Neuronal stem cell (in vitro differentiated cells): ENCODE measurements around the gene FOXF2.

Source experiments
- DNase-seq: peaks from one replicate; pipeline ENCODE4 v3.0.0-alpha.2; 2013; ENCODE audit warnings: low spot score
- H2AFZ ChIP-seq: one replicate; pipeline ENCODE4 v1.6.1; 2013; ENCODE audit warnings: mild to moderate bottlenecking, low read length, inconsistent platforms
- H2AK5ac ChIP-seq: 2 replicates; pipeline ENCODE4 v1.6.1; 2013; ENCODE audit warnings: low read depth, mild to moderate bottlenecking, inconsistent platforms, low read length, moderate library complexity, mixed read lengths
- H2BK120ac ChIP-seq: 2 replicates; pipeline ENCODE4 v1.6.1; 2013; ENCODE audit warnings: low read depth, mild to moderate bottlenecking, inconsistent platforms, low read length, moderate library complexity, mixed read lengths
- H2BK12ac ChIP-seq: one replicate; pipeline ENCODE4 v1.6.1; 2013; ENCODE audit warnings: low read length, inconsistent platforms
- H2BK15ac ChIP-seq: 2 replicates; pipeline ENCODE4 v1.6.1; 2013; ENCODE audit warnings: mild to moderate bottlenecking, low read length, inconsistent platforms, mixed read lengths
- H2BK5ac ChIP-seq: one replicate; pipeline ENCODE4 v1.6.1; 2013; ENCODE audit warnings: inconsistent platforms, mild to moderate bottlenecking, low read length, moderate library complexity
- H3K14ac ChIP-seq: one replicate; pipeline ENCODE4 v1.6.1; 2013; ENCODE audit warnings: low read length, inconsistent platforms
- H3K18ac ChIP-seq: 2 replicates; pipeline ENCODE4 v1.6.1; 2013; ENCODE audit warnings: low read length, inconsistent platforms
- H3K23ac ChIP-seq: 2 replicates; pipeline ENCODE4 v1.6.1; 2013; ENCODE audit warnings: low read depth, mild to moderate bottlenecking, mixed read lengths, low read length, inconsistent platforms; ENCODE audit not compliant: poor library complexity
- H3K27ac ChIP-seq: replicated peaks from 3 replicates; pipeline ENCODE4 v1.5.1; 2013; ENCODE audit warnings: low read length, inconsistent platforms
- H3K27me3 ChIP-seq, 3 experiments: 2 replicates each; pipeline ENCODE4 v1.6.1; 2013; ENCODE audit warnings: low read length in 3 of 3, mild to moderate bottlenecking in 2 of 3, inconsistent platforms in 1 of 3, low read depth in 1 of 3, mixed read lengths in 1 of 3, moderate library complexity in 1 of 3; ENCODE audit not compliant: control insufficient read depth in 3 of 3, insufficient read depth in 3 of 3
- H3K36me3 ChIP-seq, 2 donors: replicated peaks in 1 of 2; 2 replicates each; pipeline ENCODE4 v1.6.1; 2013; ENCODE audit warnings: low read length in 2 of 2; ENCODE audit not compliant: control insufficient read depth in 2 of 2, insufficient read depth in 2 of 2
- H3K4ac ChIP-seq: 2 replicates; pipeline ENCODE4 v1.6.1; 2013; ENCODE audit warnings: inconsistent platforms, mild to moderate bottlenecking, low read length, moderate library complexity
- H3K4me1 ChIP-seq, 2 donors: 1 replicate in 1 of 2; 2 replicates in 1 of 2; pipeline ENCODE4 v1.6.1; 2013; ENCODE audit warnings: low read length in 2 of 2, low read depth in 1 of 2; ENCODE audit not compliant: control insufficient read depth in 2 of 2, insufficient read depth in 1 of 2
- H3K4me2 ChIP-seq: one replicate; pipeline ENCODE4 v1.6.1; 2013; ENCODE audit warnings: mild to moderate bottlenecking, low read length, inconsistent platforms; ENCODE audit not compliant: insufficient read depth, poor library complexity, severe bottlenecking
- H3K4me3 ChIP-seq, 2 donors: 2 replicates each; pipeline ENCODE4 v1.5.1; 2013; ENCODE audit warnings: low read length in 2 of 2, mild to moderate bottlenecking in 2 of 2, inconsistent platforms in 1 of 2, moderate library complexity in 1 of 2
- H3K79me1 ChIP-seq: one replicate; pipeline ENCODE4 v1.6.1; 2013; ENCODE audit warnings: low read depth, mild to moderate bottlenecking, inconsistent platforms, low read length, moderate library complexity
- H3K9ac ChIP-seq: one replicate; pipeline ENCODE4 v1.6.1; 2013; ENCODE audit warnings: mild to moderate bottlenecking, low read depth, low read length, inconsistent platforms; ENCODE audit not compliant: poor library complexity
- H3K9me3 ChIP-seq, 2 donors: replicated peaks in 1 of 2; 2 replicates each; pipeline versions ENCODE3 to v1.6.1; 2013; ENCODE audit warnings: low read length in 2 of 2, mild to moderate bottlenecking in 2 of 2, inconsistent platforms in 1 of 2, low read depth in 1 of 2, mixed read lengths in 1 of 2, moderate library complexity in 1 of 2; ENCODE audit not compliant: control insufficient read depth in 2 of 2, insufficient read depth in 1 of 2
- H4K8ac ChIP-seq: one replicate; pipeline ENCODE4 v1.6.1; 2013; ENCODE audit warnings: low read depth, mild to moderate bottlenecking, inconsistent platforms, low read length, moderate library complexity
- H4K91ac ChIP-seq: one replicate; pipeline ENCODE4 v1.6.1; 2013; ENCODE audit warnings: low read length, low read depth, mild to moderate bottlenecking, inconsistent platforms; ENCODE audit not compliant: poor library complexity
- WGBS, 2 donors: extraction: QIAGEN DNeasy Blood & Tissue Kit; methylation state at CpG; one replicate each; pipeline ENCODE4 v1.1.7; 2013; ENCODE audit warnings: missing lambda C conversion rate in 2 of 2, mixed read lengths in 1 of 2; ENCODE audit not compliant: insufficient read length in 2 of 2, insufficient replicate concordance in 1 of 2; ENCODE audit errors: extremely low coverage in 2 of 2; 5-methylcytosine and 5-hydroxymethylcytosine counted together

Gene FOXF2

GRCh38 chr6:1393641-1394283 lies 4.4 kb downstream of the FOXF2 start:
- no peak overlapping the region for H3K27ac ChIP-seq
- H4K91ac ChIP-seq, result no peak overlapping the region
- peak overlapping the region; percentile 26 for H2BK120ac ChIP-seq
- peak overlapping the region; percentile 44 for H3K4me2 ChIP-seq
- no CpG with 5 or more reads among the region's 47 CpGs for WGBS, 2 donors
- no peak overlapping the region for H3K4ac ChIP-seq
- peaks cover 59 to 86% (median 70%) of the 10 kb centered on the region in 3 experiments for H3K27me3 ChIP-seq
- H3K14ac ChIP-seq, result no peak overlapping the region
- no peaks in the 10 kb centered on the region for H3K36me3 ChIP-seq
- H2BK15ac ChIP-seq, result no peak overlapping the region
- H3K23ac ChIP-seq, result peak overlapping the region; percentile 75
- no peak overlapping the region for H2AFZ ChIP-seq
- no peak overlapping the region for H4K8ac ChIP-seq
- peaks cover 0 to 2% of the 10 kb centered on the region in 2 donors for H3K9me3 ChIP-seq
- H3K4me3 ChIP-seq, result no peak overlapping the region
- H3K4me1 ChIP-seq, result peaks cover 7 to 10% of the 10 kb centered on the region in 2 donors
- no peaks in the 10 kb centered on the region for H3K79me1 ChIP-seq
- peak; percentile 12 for DNase-seq
- no peak overlapping the region for H2BK12ac ChIP-seq
- H3K18ac ChIP-seq, result peak overlapping the region; percentile 82
- peak overlapping the region; percentile 14 for H2AK5ac ChIP-seq
- H3K9ac ChIP-seq, result no peak overlapping the region
- H2BK5ac ChIP-seq, result no peak overlapping the region

- Histone ChIP-seq H3K18ac (no peak overlapping the region), H3K27ac (no peak overlapping the region), H2AFZ (no peak overlapping the region), H3K9me3 (peaks cover 0 to 2% of the 10 kb centered on the region in 2 donors), H2BK5ac (no peak overlapping the region), H2AK5ac (no peak overlapping the region), H3K14ac (no peak overlapping the region), H3K4me3 (no peak overlapping the region), H4K8ac (no peak overlapping the region), H2BK12ac (no peak overlapping the region), H3K4me1 (peaks cover 7 to 9% of the 10 kb centered on the region in 2 donors), H3K4me2 (no peak overlapping the region), H3K9ac (no peak overlapping the region), H3K36me3 (no peaks in the 10 kb centered on the region), H2BK15ac (no peak overlapping the region), H3K27me3 (peaks cover 51 to 76% (median 65%) of the 10 kb centered on the region in 3 experiments), H3K4ac (no peak overlapping the region), H4K91ac (no peak overlapping the region), H3K23ac (no peak overlapping the region), H3K79me1 (no peaks in the 10 kb centered on the region), H2BK120ac (no peak overlapping the region)
- peak; percentile 32 for DNase-seq
- WGBS, 2 donors, result no CpG with 5 or more reads among the region's 21 CpGs
Measured at GRCh38 chr6:1394514-1395463, 5.4 kb downstream of the FOXF2 start.

GRCh38 chr6:1395506-1395905 lies 6.1 kb downstream of the FOXF2 start:
- Histone ChIP-seq H2BK120ac (no peak overlapping the region), H3K9ac (no peak overlapping the region), H3K14ac (no peak overlapping the region), H3K4me1 (peaks cover 4 to 9% of the 10 kb centered on the region in 2 donors), H3K36me3 (no peaks in the 10 kb centered on the region), H4K91ac (no peak overlapping the region), H3K27ac (no peak overlapping the region), H3K9me3 (peaks cover 0 to 2% of the 10 kb centered on the region in 2 donors), H4K8ac (no peak overlapping the region), H2BK12ac (no peak overlapping the region), H3K27me3 (peaks cover 45 to 69% (median 59%) of the 10 kb centered on the region in 3 experiments), H3K18ac (no peak overlapping the region), H3K4ac (no peak overlapping the region), H3K23ac (no peak overlapping the region), H2BK5ac (no peak overlapping the region), H3K4me3 (no peak overlapping the region), H2AFZ (no peak overlapping the region), H3K79me1 (no peaks in the 10 kb centered on the region), H3K4me2 (no peak overlapping the region), H2BK15ac (no peak overlapping the region), H2AK5ac (no peak overlapping the region)
- DNase-seq, result no peak
- WGBS, 2 donors, result no CpG with 5 or more reads among the region's 4 CpGs
